ENCODE measurements around the gene REXO1.

DNA sequence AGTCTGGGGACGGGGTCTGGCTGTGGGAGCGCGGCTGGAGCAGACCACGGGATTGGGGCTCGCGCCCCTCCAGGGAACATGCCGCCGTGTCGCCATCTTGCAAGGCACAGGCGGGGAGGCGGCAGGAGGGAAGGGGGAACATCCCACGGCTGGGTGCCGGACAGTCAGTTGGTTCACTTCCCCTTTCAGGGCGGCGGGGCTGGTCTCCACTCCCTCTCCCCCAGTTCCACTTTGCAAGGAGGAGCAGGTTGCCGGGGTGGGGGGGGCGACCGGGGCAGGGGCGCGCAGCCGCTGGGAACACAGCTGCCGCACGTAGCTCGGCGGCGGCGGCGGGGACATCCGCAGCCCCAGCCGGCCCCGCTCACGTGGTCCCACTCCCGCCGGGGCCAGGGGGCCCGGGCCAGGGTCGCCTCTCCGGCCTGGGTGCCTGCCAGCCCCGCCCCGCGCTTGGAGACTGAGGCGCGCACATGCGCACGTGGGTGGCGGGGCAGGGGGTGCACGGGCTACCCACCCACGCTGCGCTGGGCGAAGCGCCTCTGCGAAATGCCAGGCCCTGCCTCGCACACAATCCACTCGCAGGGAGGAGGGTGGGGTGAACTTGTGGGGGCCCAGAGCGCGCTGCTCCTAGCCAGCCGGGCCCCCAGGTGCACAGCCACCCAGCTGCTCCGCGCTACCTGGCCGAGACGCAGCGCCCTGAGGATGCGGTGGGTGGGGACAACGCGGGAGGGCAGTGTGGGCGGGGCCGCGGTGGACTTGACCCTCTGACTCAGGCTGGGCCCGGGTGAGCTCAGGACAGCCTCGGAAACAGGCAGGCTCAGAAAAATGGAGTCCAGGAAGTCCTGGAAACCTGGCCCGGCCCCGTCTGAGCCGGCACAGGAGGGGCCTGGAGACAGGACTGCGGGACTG, 8.7 kb upstream of the REXO1 start:
- TF ChIP-seq SMAD1 (IDR thresholded peaks at IDR 0.05; ENCODE audit: low read depth, low read length, partially characterized antibody) (no peak), DNMT1 (IDR thresholded peaks at IDR 0.05) (no peak), CREM (IDR thresholded peaks at IDR 0.05; ENCODE audit: low read depth) (peak; percentile 68; the same call in 1 of the 2 replicates), ZNF785 (CRISPR knock-in tag; IDR thresholded peaks at IDR 0.05) (no peak), MAX (CRISPR knock-in tag; IDR thresholded peaks at IDR 0.05) (peak; percentile 88), ETS1 (conservative IDR thresholded peaks at IDR 0.05; ENCODE audit: control insufficient read depth, low read depth, low read length) (no peak; the same call in 1 of the 2 replicates)

Data from K562 (cell line).